Hematopoietic multipotent progenitor cell treated with erythropoietin and hydrocortisone succinate and interleukin-3 and kit ligand, for 8 days (in vitro differentiated cells): Measurements from ENCODE around the gene SHROOM4.

Experiments used
- DNase-seq: peaks from one replicate; pipeline ENCODE4 v3.0.0-alpha.2; 2015

The SHROOM4 gene, protein sequence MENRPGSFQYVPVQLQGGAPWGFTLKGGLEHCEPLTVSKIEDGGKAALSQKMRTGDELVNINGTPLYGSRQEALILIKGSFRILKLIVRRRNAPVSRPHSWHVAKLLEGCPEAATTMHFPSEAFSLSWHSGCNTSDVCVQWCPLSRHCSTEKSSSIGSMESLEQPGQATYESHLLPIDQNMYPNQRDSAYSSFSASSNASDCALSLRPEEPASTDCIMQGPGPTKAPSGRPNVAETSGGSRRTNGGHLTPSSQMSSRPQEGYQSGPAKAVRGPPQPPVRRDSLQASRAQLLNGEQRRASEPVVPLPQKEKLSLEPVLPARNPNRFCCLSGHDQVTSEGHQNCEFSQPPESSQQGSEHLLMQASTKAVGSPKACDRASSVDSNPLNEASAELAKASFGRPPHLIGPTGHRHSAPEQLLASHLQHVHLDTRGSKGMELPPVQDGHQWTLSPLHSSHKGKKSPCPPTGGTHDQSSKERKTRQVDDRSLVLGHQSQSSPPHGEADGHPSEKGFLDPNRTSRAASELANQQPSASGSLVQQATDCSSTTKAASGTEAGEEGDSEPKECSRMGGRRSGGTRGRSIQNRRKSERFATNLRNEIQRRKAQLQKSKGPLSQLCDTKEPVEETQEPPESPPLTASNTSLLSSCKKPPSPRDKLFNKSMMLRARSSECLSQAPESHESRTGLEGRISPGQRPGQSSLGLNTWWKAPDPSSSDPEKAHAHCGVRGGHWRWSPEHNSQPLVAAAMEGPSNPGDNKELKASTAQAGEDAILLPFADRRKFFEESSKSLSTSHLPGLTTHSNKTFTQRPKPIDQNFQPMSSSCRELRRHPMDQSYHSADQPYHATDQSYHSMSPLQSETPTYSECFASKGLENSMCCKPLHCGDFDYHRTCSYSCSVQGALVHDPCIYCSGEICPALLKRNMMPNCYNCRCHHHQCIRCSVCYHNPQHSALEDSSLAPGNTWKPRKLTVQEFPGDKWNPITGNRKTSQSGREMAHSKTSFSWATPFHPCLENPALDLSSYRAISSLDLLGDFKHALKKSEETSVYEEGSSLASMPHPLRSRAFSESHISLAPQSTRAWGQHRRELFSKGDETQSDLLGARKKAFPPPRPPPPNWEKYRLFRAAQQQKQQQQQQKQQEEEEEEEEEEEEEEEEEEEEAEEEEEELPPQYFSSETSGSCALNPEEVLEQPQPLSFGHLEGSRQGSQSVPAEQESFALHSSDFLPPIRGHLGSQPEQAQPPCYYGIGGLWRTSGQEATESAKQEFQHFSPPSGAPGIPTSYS (N-terminal part only)

DNA sequence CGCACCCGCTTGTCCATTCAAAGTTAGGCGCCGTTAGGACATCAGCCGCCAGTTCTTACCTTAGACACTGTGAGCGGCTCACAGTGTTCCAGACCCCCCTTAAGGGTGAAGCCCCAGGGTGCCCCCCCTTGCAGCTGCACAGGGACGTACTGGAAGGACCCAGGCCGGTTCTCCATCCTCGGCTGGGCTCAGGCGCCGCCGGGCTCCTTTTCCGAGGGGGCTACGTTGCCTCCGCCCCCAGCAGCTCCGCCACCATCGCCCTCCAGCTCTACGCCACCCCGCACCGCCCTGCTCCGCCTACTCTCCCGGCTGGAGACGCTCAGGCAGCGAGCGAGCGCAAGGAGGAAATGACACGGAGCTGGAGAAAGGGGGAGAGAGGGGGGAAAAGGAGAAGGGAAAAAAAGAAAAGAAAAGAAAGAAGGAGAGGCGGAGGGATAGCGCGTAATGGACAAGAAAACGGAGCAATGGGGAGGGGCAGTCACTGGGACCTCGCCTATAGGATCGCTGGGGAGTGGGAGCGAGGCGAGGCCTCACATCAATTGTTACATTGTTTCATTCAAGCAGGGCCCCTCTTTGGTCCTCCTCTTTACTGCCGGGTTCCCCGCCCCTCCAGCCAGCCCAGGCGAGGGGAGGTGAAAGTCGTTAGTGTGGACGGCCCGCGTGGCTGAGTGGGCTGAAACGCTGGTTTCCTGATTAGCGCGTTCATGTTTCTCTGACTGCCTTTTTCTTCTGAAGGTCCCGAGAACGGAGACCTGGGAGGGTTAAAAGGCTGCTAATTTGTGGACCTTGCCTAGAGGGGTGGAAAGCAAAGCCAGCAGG, at the start of gene SHROOM4:
TSS of gene SHROOM4 (minus strand) at position 352 of the 819 bp plus-strand sequence. CDS start at position 176, 176 bp downstream.
- no peak for DNase-seq

DNA sequence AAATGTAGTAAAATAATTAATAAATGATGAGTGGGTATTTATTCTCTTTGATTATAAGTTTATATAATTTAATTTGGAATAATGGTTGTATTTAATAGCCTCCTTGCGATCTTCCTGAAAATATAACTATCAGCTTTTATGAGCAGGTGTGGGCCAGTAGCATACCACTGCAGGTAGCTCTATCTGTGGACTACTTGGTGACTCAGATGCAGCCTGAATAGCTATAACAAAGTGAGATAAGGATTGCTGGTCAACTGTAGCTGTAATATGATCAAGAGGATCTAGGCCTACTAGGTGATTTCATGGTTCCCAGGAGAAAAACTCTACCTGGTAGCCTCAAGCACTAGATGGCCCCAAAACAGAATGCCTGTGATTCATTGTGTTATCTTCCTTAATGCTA, 49.5 kb upstream of the SHROOM4 start:
- DNase-seq: no peak

DNA sequence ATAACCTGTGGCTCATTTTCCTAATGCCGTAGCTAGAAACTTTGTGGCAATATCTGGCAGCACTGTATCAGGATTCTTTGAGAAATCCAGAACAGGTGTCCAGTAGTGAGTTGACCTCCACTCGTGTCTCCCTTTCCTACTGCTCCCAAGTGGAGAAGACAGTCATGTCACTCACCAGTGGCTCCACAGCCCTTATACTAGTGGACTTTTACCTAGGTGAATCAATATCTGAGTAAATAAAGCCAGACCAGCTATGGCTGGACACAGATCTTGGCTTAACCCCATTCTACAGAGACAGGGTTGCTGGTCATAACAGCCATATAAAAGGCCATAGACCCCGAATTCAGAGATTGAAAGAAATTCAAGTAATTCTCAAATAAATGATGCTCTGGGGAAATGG, 46.5 kb upstream of the SHROOM4 start:
- no peak for DNase-seq

DNA sequence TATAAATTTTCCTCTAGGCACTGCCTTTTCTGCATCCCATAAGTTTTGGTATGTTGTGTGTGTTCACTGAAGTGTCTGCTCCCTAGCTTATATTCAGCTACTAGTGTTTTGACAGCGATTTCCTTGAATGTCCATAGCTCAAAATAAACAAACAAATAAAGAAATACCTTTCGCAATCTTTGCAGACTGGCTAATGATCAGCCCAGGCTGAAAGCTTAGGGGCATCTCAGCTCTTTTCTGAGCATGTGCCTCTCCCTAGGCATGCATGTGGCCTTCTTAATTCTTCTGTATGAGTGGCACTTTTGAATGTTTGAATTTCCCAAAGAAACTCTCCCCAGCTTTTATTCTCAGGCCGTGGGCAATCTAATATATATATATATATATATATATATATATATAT, 44.6 kb upstream of the SHROOM4 start:
- no peak for DNase-seq

DNA sequence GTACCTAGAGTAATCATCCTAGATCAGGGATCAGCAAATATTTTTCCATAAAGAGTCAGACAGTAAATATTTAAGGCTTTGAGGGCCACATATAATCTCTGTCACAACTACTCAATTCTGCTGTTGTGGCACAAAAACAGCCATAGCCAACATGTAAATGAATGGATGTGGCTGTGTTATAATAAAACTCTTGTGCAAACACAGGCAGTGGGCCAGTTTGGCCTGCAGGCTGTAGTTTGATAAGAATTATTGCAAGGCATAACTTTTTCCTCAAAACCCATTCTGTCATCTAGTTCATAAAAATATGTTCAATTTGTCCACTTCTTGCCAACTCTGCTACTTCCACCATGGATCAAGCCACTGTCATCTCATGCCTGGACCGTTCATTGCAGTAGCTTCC, 39.4 kb upstream of the SHROOM4 start:
- DNase-seq: no peak

DNA sequence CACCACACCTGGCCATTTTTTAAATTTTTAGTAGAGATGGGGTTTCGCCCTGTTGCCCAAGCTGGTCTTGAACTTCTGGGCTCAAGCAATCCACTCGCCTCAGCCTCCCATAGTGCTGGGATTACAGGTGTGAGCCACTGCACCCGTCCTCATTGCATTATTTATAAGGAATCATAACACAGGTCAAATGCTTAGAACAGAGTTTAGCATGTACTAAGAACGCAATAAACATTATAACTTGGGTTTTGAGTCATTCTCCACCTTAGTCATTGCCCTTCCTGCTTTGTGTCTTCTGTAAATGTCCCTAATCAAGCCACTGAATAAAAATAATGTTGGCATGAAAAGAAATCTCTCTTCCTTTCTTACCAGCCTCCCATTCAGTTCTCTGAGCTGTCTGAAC, 38.5 kb upstream of the SHROOM4 start:
- DNase-seq: no peak

DNA sequence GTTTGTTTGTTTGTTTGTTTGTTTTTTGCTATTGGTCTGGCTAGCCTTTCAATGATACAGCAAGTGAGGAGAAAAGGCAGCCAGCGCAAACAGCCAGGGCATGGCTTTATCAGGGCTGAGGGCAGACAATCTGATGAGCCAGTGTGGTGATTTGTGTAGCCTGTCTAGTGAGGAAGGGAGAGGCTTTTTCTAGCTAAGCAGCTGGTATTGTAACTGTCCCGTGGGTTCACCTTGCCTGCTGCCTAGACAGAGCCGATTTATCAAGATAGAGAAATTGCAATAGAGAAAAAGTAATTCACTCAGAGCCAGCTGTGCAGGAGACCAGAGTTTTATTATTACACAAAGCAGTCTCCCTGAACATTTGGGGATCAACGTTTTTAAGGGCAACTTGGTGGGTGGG, 28.2 kb upstream of the SHROOM4 start:
- DNase-seq: no peak

DNA sequence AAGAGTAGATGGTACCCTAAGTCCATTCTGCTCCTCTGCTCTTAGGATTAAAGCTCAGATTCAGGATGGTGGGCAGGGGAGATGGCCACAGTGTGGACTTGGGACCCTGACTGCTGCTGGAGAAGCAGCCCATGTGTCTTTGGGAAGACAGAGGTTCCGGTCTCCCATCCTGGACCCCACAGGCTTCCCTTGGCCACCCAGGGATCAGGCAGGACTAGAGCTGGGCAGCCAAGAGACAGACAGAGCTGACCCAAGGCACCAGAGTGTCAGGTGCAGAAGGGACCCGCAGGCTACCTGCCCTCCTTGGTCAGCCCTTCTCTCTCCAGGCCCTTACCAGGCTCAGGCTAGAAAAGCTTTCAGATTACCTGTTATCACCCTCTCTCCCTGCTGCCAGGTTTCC, 25.7 kb upstream of the SHROOM4 start:
- DNase-seq: no peak

DNA sequence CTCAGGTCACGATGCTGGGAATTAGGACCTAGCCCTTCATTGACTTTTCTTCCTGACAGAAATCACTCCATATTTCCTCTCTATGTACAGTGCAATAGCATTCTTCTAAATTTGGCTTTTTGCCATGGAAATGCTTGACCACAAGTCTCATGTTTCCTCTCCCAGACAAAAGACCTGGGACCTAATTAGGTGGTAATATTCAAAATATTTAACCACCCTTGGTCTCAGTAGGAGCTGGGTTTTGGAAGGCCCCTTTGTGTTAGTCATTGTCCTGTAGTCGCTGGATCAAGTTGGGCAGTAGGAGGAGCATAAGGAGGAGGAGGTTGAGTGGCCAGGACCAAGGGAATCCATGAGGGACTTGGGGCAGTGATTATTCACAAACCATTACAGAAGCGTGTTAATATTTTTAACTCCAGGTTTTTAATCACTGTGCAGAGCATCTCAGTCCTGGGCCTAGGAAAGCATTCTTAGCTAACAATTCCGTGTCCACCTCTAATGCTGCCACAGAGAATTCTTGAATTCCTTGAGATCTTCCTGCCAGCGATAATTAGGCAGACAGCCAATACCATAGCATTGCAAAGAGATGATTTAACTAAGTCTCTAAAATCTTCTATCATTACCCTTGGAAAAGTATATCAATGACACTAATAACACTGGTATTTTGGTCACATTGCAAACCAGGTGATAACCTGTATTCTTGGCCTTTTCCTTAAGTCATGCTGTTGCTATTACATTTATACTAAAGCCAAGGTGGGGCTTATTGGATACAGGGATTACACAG, 25.0 kb upstream of the SHROOM4 start:
- DNase-seq: no peak

DNA sequence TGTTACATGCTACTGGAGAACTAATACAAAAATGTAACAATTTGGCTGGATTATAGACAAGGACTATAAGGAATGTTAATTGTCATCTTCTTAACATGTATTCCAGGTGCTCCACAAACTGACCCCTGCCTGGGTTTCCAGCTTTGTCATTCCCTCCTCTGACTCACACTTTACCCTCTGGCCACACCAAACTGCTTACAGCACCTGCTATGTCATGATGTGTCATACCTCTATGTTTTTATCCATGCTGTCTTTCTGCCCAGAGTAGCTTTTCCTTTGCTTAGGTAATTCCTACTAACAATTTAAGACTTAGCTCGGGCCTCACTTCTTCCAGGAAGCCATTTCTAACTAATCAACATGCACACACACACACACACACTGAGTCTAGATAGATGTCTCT, 14.0 kb upstream of the SHROOM4 start:
- DNase-seq: no peak

DNA sequence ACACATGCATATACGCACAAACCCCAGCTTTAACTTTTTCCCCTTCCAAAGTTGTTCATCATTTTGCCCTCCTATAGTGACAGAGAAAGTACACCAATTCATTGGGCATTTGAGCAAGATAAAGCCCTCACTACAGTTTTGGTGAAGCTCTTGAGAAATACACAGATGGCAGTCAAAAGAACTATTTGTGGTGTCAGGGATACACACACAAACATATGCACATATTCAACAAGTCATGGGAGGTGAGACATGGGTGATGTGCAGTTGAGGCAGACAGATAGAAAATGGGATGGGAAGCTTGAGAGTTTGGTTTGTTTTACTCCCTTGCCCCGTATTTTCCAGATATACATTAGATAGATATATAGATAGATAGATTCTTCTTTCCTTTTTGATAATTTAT, 11.8 kb upstream of the SHROOM4 start:
- no peak for DNase-seq

DNA sequence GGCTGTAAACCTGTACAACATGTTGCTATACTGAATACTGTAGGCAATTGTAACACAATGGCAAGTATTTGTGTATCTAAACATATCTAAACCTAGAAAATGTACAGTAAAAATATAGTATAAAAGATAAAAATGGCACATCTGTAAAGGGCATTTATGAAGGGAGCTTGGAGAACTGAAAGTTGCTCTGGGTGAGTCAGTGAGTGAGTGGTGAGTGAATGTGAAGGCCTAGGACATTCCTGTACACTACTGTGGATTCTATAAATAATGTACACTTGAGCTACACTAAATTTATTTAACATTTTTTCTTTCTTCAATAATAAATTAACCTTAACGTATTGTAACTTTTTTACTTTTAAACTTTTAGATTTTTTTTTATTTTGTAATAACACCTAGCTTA, 5.0 kb upstream of the SHROOM4 start:
- DNase-seq: no peak

DNA sequence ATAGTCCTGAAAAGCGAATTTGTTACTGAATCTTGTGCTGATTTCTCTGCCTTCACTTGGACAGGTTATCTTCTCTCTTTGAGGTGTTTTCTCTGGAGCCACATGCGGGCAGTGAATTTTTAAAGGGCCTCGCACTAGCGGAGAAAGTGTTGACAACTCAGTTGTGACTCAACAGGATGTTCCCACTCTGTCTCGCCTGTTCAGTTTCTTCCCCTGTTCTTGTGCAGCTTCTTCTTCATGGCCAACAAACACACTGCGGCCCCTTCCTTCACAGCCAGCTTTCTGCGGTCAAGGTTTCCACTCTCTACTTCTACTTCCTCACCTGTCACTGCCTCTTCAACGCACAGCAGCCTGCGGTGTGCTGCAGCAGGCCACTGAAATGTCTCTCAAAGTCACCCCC, 1.1 kb upstream of the SHROOM4 start:
- no peak for DNase-seq

DNA sequence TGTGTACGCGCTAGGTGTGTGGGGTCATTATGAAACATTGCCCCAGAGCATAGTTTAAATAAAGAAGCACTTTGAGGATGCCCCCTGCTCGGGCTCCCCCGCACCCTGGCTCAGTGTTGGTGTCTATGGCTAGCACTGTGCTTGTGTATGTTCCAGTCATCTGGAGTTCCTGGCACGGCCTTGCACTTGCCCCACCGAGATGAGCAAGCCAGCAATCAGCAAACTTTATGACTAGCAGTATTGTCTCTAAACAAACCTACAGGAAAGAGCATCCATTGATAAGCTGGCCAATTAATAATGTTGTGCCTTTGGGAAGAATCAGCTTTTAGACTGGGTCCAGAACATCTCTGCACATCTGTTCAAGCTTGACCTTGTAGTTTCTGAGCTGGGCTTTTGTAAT, 707 bp upstream of the SHROOM4 start:
- DNase-seq: no peak

DNA sequence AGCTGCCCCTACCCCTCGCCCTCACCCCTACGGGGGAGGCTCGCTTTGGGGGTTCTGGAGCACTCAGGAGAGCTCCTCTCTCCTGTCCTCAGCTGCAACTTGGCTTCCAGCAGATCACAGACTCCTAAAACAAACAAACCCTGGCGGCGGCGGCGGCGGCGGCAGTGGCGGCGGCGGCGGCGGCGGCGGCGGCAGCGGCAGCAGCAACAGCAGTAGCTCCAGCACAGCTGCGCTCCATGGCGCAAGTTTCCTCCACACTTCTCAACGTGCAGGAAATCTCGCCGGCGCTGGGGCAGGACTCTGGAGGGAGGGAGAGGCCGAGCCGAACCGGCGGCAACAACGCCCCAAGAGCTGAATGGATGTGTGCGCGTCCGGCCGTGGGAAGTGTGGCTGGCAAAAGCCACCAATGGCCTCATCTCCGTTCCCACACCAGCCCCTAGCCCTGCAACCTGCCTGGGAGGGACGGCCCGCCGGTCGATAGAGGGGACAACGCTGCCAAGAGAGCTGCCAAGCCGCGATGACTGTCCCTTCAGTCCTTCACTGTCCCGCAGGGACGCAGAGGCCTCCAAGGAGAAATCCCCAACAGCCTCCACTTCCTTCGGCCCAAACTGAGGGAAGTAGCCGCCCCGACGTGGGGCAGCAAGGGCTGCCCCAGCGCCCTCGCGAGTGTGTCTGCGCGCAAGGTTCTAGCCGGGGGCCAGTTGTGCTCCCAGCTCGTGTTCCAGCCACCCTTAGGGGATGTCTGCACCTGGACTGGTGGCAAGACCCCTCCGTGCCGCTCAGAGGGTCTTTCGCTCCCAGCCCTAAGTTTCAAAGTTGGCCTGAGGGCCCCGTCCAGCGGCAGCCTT, 775 bp downstream of the SHROOM4 start:
- no peak for DNase-seq

DNA sequence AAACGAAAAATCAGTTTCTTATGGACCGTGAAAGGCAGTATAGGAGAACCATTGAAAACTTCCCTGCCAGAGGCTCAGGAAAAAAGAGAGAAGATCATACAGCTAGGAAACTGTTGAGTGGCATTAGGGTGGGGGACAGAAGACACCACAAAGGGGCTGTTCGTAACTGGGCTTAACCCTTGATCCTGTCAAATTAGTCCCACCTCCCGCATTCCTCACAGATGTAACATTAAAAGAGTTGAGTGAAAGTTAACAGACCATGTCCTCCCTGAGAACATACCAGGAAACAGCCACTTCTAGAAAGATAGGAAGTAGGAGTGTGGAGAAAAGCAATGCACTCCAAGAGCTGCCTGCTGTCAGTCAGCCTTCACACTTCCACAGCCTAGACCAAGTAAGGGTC, 8.7 kb downstream of the SHROOM4 start:
- no peak for DNase-seq

DNA sequence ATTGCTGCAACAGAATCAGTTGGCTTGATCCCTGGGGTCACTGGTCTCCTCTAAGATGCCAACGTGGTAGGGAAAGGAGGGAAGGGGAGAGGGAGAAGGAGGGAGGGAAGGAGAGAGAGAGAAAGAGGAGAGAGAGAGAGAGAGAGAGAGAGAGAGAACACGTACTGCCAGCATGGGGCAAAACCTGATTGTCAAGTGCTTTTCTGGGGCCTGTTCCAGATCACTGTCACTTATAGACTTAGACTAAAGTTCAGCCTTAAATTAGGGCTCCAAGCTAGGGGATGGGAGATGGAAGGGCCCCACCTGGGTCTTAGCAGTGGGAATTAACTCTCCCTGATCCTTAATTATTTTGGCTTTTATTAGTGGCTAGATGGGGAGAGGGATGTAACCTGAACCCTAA, 12.9 kb downstream of the SHROOM4 start:
- DNase-seq: no peak

DNA sequence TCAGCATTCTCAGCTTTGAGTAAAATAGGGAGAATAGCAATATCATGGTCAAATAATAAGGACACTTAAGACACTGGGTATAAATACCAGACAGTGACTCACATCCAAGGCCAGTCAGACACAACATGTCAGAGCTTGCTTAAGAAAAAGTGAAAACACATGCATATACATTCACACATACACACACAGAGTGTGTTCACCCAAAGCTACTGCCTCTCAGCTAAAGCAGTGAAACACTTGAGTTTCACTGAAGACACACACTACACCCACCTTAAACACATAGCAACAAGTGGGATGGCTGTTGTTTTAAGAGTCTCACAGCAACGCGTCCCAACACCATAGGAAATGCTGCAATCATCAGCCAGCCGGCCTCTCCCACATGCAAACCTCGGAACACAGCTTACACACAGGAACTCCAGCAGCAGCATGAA, 14.4 kb downstream of the SHROOM4 start:
- DNase-seq: no peak

DNA sequence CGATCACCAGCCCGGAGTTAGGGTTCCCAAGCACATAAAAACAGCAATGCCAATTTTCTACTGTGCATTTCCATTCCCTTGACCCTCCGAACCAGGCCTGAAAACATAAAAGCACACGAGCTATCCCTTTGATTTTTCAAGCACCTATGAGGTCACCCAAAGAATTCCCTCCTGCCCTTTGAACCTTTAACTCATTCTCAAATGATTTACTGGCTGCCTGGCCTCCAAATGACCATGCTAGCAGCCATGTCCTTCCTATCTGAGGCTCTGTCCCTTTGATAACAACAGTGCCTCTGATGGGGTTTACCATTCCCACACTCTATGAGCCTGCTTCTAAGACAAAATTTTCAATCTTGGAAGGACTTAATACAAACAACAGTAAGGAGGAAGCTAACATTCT, 15.2 kb downstream of the SHROOM4 start:
- DNase-seq: no peak

DNA sequence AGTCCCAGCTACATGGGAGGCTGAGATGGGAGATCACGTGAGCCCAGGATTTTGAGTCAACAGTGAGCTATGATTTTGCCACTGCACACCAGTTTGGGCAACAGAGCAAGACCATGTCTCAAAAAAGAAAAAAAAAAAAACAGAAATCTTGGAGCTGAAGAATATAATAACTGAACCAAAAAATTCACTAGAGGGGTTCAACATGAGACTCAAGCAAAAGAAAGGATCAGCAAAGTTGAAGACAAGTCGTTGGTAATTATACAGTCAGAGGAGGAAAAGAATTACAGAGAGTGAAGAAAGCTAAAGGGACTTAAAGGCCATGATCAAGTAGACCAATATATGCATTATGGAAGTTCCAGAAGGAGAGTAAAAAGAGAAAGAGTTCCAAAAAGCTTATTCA, 26.9 kb downstream of the SHROOM4 start:
- no peak for DNase-seq

DNA sequence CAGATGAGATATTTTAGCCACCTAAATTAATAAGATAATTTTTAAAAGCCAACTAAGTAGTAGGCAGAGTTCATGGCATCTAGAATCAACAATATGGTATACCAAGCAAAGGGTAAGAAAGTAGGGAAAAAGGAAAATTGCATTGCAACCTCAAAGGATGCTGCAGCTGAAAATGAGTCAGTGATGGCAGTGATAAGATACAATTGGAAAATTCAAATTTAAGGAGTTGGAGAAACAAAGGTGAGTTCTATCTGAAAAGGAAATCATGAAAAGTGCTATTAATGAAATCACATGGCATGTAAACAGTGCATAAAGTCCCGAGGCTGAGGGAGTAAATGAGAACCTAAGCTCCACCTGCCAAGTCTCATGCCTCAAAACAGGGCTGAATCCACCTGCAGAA, 33.9 kb downstream of the SHROOM4 start:
- no peak for DNase-seq
